Measurements from ENCODE around the gene GMDS.

GMDS gene

GRCh38 chr6:1575210-1576041 is 670.0 kb downstream of the GMDS start:
- DNase-seq: no peak

GRCh38 chr6:1574890-1575209 is 670.6 kb downstream of the GMDS start:
- no peak for DNase-seq

- no peak for DNase-seq
Observed at GRCh38 chr6:1574083-1574761, 671.2 kb downstream of the GMDS start.
